ENCODE measurements around the gene TNS3.

The TNS3 gene

GRCh38 chr7:47369736-47370135 is 212.2 kb downstream of the TNS3 start:
- no peak overlapping the region for H3K4me3 ChIP-seq (ENCODE audit: low read depth, low read length)
- TF ChIP-seq POLR2A (IDR thresholded peaks at IDR 0.05; ENCODE audit: extremely low read depth, insufficient read length) (no peak), MYC (IDR thresholded peaks at IDR 0.05; ENCODE audit: low read depth, low read length) (no peak), CTCF (IDR thresholded peaks at IDR 0.05; ENCODE audit: low read depth, low read length) (no peak), MAX (IDR thresholded peaks at IDR 0.05; ENCODE audit: low read depth, low read length) (no peak)
- DNase-seq (ENCODE audit: low read depth) = no peak

GRCh38 chr7:47368190-47368812 is 213.6 kb downstream of the TNS3 start:
- DNase-seq (ENCODE audit: low read depth) = no peak
- no peak for TF ChIP-seq CTCF (IDR thresholded peaks at IDR 0.05; ENCODE audit: low read depth, low read length)
- TF ChIP-seq POLR2A (IDR thresholded peaks at IDR 0.05; ENCODE audit: extremely low read depth, insufficient read length) = no peak
- H3K4me3 ChIP-seq (ENCODE audit: low read depth, low read length) = no peak overlapping the region

- H3K4me3 ChIP-seq (ENCODE audit: low read depth, low read length) = no peak overlapping the region
- DNase-seq (ENCODE audit: low read depth) = no peak
- no peak for TF ChIP-seq POLR2A (IDR thresholded peaks at IDR 0.05; ENCODE audit: extremely low read depth, insufficient read length)
- TF ChIP-seq MAX (IDR thresholded peaks at IDR 0.05; ENCODE audit: low read depth, low read length) = no peak
- TF ChIP-seq CTCF (IDR thresholded peaks at IDR 0.05; ENCODE audit: low read depth, low read length) = no peak
- no peak for TF ChIP-seq MYC (IDR thresholded peaks at IDR 0.05; ENCODE audit: low read depth, low read length)
Measured at GRCh38 chr7:47367369-47367768, 214.5 kb downstream of the TNS3 start.

GRCh38 chr7:47366960-47367359 is 215.0 kb downstream of the TNS3 start:
- no peak overlapping the region for H3K4me3 ChIP-seq (ENCODE audit: low read depth, low read length)
- TF ChIP-seq POLR2A (IDR thresholded peaks at IDR 0.05; ENCODE audit: extremely low read depth, insufficient read length) (no peak), MYC (IDR thresholded peaks at IDR 0.05; ENCODE audit: low read depth, low read length) (no peak), CTCF (IDR thresholded peaks at IDR 0.05; ENCODE audit: low read depth, low read length) (no peak), MAX (IDR thresholded peaks at IDR 0.05; ENCODE audit: low read depth, low read length) (no peak)
- DNase-seq (ENCODE audit: low read depth) = no peak

- TF ChIP-seq POLR2A (IDR thresholded peaks at IDR 0.05; ENCODE audit: extremely low read depth, insufficient read length) (no peak), MYC (IDR thresholded peaks at IDR 0.05; ENCODE audit: low read depth, low read length) (no peak)
- DNase-seq (ENCODE audit: low read depth) = no peak
- no peak overlapping the region for H3K4me3 ChIP-seq (ENCODE audit: low read depth, low read length)
Measured at GRCh38 chr7:47366211-47366610, 215.7 kb downstream of the TNS3 start.

- no peak for DNase-seq (ENCODE audit: low read depth)
- TF ChIP-seq MAX (IDR thresholded peaks at IDR 0.05; ENCODE audit: low read depth, low read length) (no peak), POLR2A (IDR thresholded peaks at IDR 0.05; ENCODE audit: extremely low read depth, insufficient read length) (no peak), CTCF (IDR thresholded peaks at IDR 0.05; ENCODE audit: low read depth, low read length) (no peak), MYC (IDR thresholded peaks at IDR 0.05; ENCODE audit: low read depth, low read length) (no peak)
- H3K4me3 ChIP-seq (ENCODE audit: low read depth, low read length) = no peak overlapping the region
Measured at GRCh38 chr7:47362984-47363383, 218.9 kb downstream of the TNS3 start.
